OCI-LY3 (cell line): ENCODE data around the gene MAN1B1.
"Not testable (repeated sequence)": the region's sequence is repeated elsewhere in the genome, so short reads cannot be mapped to it uniquely, and the experiment has no call there.

Experiments used
- H2AFZ ChIP-seq: fragments of 200-600, 300-600 bp; shearing (Covaris generic); 2 replicates; pipeline ENCODE4 v1.6.0; 2014; ENCODE audit warnings: antibody characterized with exemption, low read depth, low read length
- H3K27ac ChIP-seq: fragments of 200-600, 300-600 bp; sonication (generic); 2 replicates; pipeline ENCODE4 v1.5.1; 2014; ENCODE audit warnings: mild to moderate bottlenecking, low read length, moderate library complexity, mixed read lengths
- H3K27me3 ChIP-seq: fragments of 200-600, 300-600 bp; sonication (generic); 2 replicates; pipeline ENCODE4 v1.6.1; 2014; ENCODE audit warnings: low read depth, low read length, mixed read lengths
- H3K36me3 ChIP-seq: fragments of 200-600, 300-600 bp; sonication (generic); replicated peaks from 2 replicates; pipeline ENCODE3; 2014; ENCODE audit warnings: low read depth, low read length, mixed read lengths
- H3K4me1 ChIP-seq: fragments of 300-600, 200-600 bp; sonication (generic); 2 replicates; pipeline ENCODE4 v1.6.1; 2014; ENCODE audit warnings: low read length, mixed read lengths
- H3K4me2 ChIP-seq: fragments of 200-600, 300-600 bp; sonication (generic); 2 replicates; pipeline ENCODE4 v1.6.1; 2014; ENCODE audit warnings: low read length, mixed read lengths
- H3K4me3 ChIP-seq: fragments of 300-600, 200-600 bp; sonication (generic); 2 replicates; pipeline ENCODE4 v1.5.1; 2014; ENCODE audit warnings: antibody characterized with exemption, mild to moderate bottlenecking, low read length, moderate library complexity
- H3K79me2 ChIP-seq: fragments of 300-600, 200-600 bp; shearing (Covaris generic); 2 replicates; pipeline ENCODE4 v1.6.1; 2014; ENCODE audit warnings: mild to moderate bottlenecking, low read length, mixed read lengths
- H3K9ac ChIP-seq: fragments of 300-600, 200-600 bp; shearing (Covaris generic); 2 replicates; pipeline ENCODE4 v1.6.0; 2014; ENCODE audit warnings: mild to moderate bottlenecking, low read length, moderate library complexity
- H3K9me3 ChIP-seq: fragments of 200-600, 300-600 bp; shearing (Covaris generic); 2 replicates; pipeline ENCODE4 v1.6.1; 2014; ENCODE audit warnings: low read length, mixed read lengths; ENCODE audit not compliant: insufficient read depth
- H4K20me1 ChIP-seq: fragments of 200-600, 300-600 bp; sonication (generic); 2 replicates; pipeline ENCODE4 v1.6.1; 2016; ENCODE audit warnings: low read length, mixed read lengths; ENCODE audit not compliant: insufficient read depth
- CTCF ChIP-seq: fragments of 200-600, 300-600 bp; sonication (generic); IDR thresholded peaks from 2 replicates; pipeline ENCODE4 v1.5.1; 2014; ENCODE audit warnings: antibody characterized with exemption, low read length, low read depth
- EZH2phosphoT487 ChIP-seq: fragments of 200-600 bp; shearing (Covaris generic); IDR thresholded peaks from 2 replicates; pipeline ENCODE4 v1.6.1; 2018; ENCODE audit warnings: antibody characterized with exemption, mixed run types, low read depth

MAN1B1 gene

GRCh38 chr9:137056739-137057415 lies 29.9 kb upstream of the MAN1B1 start:
- Histone ChIP-seq H3K4me3 (no peak overlapping the region), H3K27ac (no peak overlapping the region), H3K4me2 (no peak overlapping the region), H4K20me1 (no peaks in the 10 kb centered on the region), H3K9ac (no peak overlapping the region), H3K4me1 (no peaks in the 10 kb centered on the region), H3K36me3 (no peaks in the 10 kb centered on the region), H3K79me2 (no peaks in the 10 kb centered on the region), H3K27me3 (no peaks in the 10 kb centered on the region), H3K9me3 (no peaks in the 10 kb centered on the region), H2AFZ (no peak overlapping the region)
- no peak for TF ChIP-seq CTCF

- no peak overlapping the region for H3K4me3 ChIP-seq
Measured at GRCh38 chr9:137057545-137057944, 29.2 kb upstream of the MAN1B1 start.

GRCh38 chr9:137058521-137059234 lies 28.1 kb upstream of the MAN1B1 start:
- Histone ChIP-seq H3K9me3 (no peaks in the 10 kb centered on the region), H3K4me2 (no peak overlapping the region), H3K79me2 (no peaks in the 10 kb centered on the region), H3K27me3 (no peaks in the 10 kb centered on the region), H2AFZ (no peak overlapping the region), H4K20me1 (no peaks in the 10 kb centered on the region; the same call in 1 of the 2 replicates), H3K9ac (no peak overlapping the region), H3K4me3 (no peak overlapping the region), H3K36me3 (no peaks in the 10 kb centered on the region), H3K4me1 (no peaks in the 10 kb centered on the region), H3K27ac (no peak overlapping the region)
- no peak for TF ChIP-seq EZH2phosphoT487
- no peak for TF ChIP-seq CTCF

More at GRCh38 chr9:137057545-137057944, 29.2 kb upstream of the MAN1B1 start:
- no peak for TF ChIP-seq EZH2phosphoT487
- no peak for TF ChIP-seq CTCF
- Histone ChIP-seq H4K20me1 (no peaks in the 10 kb centered on the region), H2AFZ (no peak overlapping the region), H3K79me2 (no peaks in the 10 kb centered on the region), H3K27ac (no peak overlapping the region), H3K9ac (no peak overlapping the region), H3K27me3 (no peaks in the 10 kb centered on the region), H3K4me2 (no peak overlapping the region), H3K4me1 (no peaks in the 10 kb centered on the region), H3K36me3 (no peaks in the 10 kb centered on the region), H3K9me3 (no peaks in the 10 kb centered on the region)

- TF ChIP-seq CTCF, result no peak
- no peak for TF ChIP-seq EZH2phosphoT487
- Histone ChIP-seq H3K9ac (no peak overlapping the region), H3K79me2 (no peaks in the 10 kb centered on the region), H2AFZ (no peak overlapping the region), H3K4me2 (no peak overlapping the region), H4K20me1 (peaks cover 8% of the 10 kb centered on the region; the same call in 1 of the 2 replicates), H3K27ac (no peak overlapping the region), H3K4me3 (no peak overlapping the region), H3K9me3 (no peaks in the 10 kb centered on the region), H3K4me1 (no peaks in the 10 kb centered on the region), H3K27me3 (no peaks in the 10 kb centered on the region), H3K36me3 (no peaks in the 10 kb centered on the region)
Measured at GRCh38 chr9:137062384-137062783, 24.4 kb upstream of the MAN1B1 start.

GRCh38 chr9:137062798-137063197 lies 24.0 kb upstream of the MAN1B1 start:
- not testable (repeated sequence) for H4K20me1 ChIP-seq, H3K9ac ChIP-seq, H3K27me3 ChIP-seq, H3K36me3 ChIP-seq, H2AFZ ChIP-seq, H3K9me3 ChIP-seq, H3K27ac ChIP-seq, H3K4me3 ChIP-seq, H3K79me2 ChIP-seq, H3K4me2 ChIP-seq, H3K4me1 ChIP-seq
